Measurements from ENCODE around the gene DACT1.

DACT1 gene

GRCh38 chr14:58668848-58669480 is 31.2 kb downstream of the DACT1 start:
- H3K27ac ChIP-seq: no peak overlapping the region
- ChIA-PET POLR2A (ENCODE audit: low non-redundant PET) (interaction anchor here (0.6 kb wide), 1 partner anchor 48 kb away, joined by 5 read pairs; no protein-coding TSS in a partner anchor), CTCF (interaction anchor here (0.6 to 0.7 kb wide), 3 partner anchors 11 to 181 kb away, joined by 3 to 4 read pairs (median 3); no protein-coding TSS in a partner anchor)
- no peak for TF ChIP-seq CTCF (conservative IDR thresholded peaks at IDR 0.05; ENCODE audit: low read depth)
- no peak for DNase-seq (ENCODE audit: low spot score)

- ChIA-PET CTCF (no interaction called here), POLR2A (ENCODE audit: low non-redundant PET) (interaction anchor here (0.6 kb wide), 1 partner anchor 49 kb away, joined by 5 read pairs; no protein-coding TSS in a partner anchor)
- no peak for DNase-seq (ENCODE audit: low spot score)
- H3K27ac ChIP-seq: no peak overlapping the region
- no peak for TF ChIP-seq CTCF (conservative IDR thresholded peaks at IDR 0.05; ENCODE audit: low read depth)
These were observed 31.9 kb downstream of the DACT1 start for GRCh38 chr14:58669556-58670200.

DNA sequence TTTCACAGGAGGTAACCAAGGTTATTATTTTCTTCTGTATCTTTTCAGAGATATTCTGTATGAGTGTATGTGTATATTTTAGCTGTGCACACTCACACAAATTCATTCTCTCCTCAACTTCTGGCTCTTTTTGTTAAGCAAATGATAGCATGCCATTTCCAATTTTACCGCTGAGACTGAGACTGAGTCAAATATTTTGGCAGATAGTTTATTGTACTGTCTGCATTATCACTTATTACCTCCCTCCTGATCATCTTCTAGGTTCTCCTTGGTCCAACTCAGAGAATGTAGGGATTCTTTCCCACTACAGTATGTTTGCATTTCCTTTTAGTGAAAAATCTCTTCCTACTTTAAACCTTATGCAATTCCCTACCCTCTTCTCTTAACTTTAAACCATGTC is 33.3 kb downstream of the DACT1 start:
- DNase-seq (ENCODE audit: low spot score): no peak
- no peak for TF ChIP-seq CTCF (conservative IDR thresholded peaks at IDR 0.05; ENCODE audit: low read depth)
- POLR2A ChIA-PET (ENCODE audit: low non-redundant PET): no interaction called here
- no peak overlapping the region for H3K27ac ChIP-seq
- CTCF ChIA-PET: no interaction called here

- DNase-seq (ENCODE audit: low spot score): no peak
- TF ChIP-seq CTCF (conservative IDR thresholded peaks at IDR 0.05; ENCODE audit: low read depth): no peak
- CTCF ChIA-PET: no interaction called here
- H3K27ac ChIP-seq: no peak overlapping the region
- POLR2A ChIA-PET (ENCODE audit: low non-redundant PET): no interaction called here
These were observed 33.7 kb downstream of the DACT1 start for GRCh38 chr14:58671436-58671835.

GRCh38 chr14:58673722-58674121 is 36.0 kb downstream of the DACT1 start:
- H3K27ac ChIP-seq: no peak overlapping the region
- DNase-seq (ENCODE audit: low spot score): no peak
- ChIA-PET CTCF (no interaction called here), POLR2A (ENCODE audit: low non-redundant PET) (no interaction called here)
- no peak for TF ChIP-seq CTCF (conservative IDR thresholded peaks at IDR 0.05; ENCODE audit: low read depth)

DNA sequence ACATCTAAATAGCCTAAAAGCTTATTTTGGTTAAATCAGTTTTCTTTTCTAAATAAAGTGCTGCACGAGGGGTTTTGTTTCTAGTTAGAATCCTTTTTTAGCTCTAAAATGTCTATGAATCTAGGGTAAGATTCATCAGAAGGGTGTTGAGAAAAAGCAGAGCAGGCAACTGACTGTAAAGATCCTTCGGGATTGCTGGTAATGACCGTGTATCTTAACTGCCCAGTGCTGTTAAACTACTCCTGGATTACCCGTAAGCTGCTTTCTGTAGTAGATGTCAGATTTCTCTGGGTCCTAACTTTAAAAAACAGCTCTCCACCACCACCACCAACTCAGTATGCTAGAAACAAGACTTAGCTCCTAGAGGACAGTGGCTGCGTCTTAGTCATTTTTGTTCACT is 39.2 kb downstream of the DACT1 start:
- ChIA-PET CTCF (interaction anchor here (0.7 kb wide), 2 partner anchors 37 to 236 kb away, joined by 3 read pairs; no protein-coding TSS in a partner anchor), POLR2A (ENCODE audit: low non-redundant PET) (no interaction called here)
- no peak overlapping the region for H3K27ac ChIP-seq
- no peak for TF ChIP-seq CTCF (conservative IDR thresholded peaks at IDR 0.05; ENCODE audit: low read depth)
- no peak for DNase-seq (ENCODE audit: low spot score)

Data from RWPE1 (cell line).